HG02759 (cell line): ENCODE measurements around the gene ZC3H4.

Experiments used
- ATAC-seq: cut with Tn5 transposase; IDR thresholded peaks from one replicate; pipeline ENCODE4 v1.9.1; 2021; ENCODE audit warnings: mild to moderate bottlenecking, moderate library complexity; ENCODE audit not compliant: unreplicated experiment

ZC3H4 gene

DNA sequence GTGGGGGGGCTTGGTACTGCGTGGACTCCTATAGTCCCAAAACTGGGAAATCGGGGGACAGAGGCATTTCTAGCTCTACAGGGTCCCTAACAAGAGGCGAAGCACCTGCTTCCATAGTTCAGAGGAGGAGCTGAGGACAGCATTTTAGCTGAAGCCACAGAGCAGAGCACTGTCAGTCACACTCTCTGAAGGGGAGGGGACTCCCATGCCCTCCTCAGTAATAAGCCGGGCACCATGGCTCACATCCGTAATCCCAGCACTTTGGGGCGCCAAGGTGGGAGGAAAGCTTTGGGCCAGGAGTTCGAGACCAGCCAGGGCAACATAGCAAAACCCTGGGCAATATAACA, 90.2 kb downstream of the ZC3H4 start:
- ATAC-seq = no peak

DNA sequence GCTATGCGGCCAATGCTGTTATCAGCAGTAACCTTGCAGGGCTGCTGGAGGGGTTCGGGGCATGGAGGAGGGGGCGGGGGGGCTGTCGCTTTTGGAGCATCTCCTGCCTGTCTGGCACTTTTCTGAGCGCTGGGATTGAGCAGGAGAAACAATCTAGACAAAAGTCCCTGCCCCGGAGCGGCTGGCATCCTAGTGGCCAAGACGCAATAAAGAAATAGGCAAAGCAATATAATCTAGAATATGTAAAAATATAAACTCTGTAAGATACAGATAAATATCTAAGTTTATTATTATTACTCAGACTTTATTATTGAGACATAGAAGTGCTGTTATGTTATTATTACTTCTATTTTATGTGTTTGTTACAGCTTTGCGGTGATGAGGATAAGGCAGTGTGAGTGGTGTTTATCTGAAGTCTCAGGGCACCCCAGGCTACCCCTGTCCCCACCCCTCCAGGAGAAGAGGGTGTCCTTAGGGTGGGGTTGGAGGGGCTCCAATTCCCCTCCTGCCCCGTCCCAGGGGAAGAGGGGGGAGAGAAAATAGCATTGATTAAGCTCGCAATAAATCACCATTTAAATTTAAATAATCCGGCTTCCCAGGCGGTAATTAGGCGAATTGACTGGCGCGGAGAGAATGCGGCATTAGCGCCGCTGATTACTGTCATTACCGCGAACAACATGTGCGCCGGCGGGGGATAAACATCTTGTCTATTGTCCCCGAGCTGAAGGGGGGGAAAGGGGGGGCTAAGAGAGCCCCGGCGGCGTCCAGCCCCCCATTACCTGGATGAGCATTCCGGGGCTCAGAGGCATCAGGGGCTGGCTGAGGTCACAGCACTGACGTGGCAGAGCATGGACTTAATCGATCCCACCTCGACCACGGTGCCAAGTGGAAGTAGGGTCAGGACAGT, 90.8 kb downstream of the ZC3H4 start:
- no peak for ATAC-seq

DNA sequence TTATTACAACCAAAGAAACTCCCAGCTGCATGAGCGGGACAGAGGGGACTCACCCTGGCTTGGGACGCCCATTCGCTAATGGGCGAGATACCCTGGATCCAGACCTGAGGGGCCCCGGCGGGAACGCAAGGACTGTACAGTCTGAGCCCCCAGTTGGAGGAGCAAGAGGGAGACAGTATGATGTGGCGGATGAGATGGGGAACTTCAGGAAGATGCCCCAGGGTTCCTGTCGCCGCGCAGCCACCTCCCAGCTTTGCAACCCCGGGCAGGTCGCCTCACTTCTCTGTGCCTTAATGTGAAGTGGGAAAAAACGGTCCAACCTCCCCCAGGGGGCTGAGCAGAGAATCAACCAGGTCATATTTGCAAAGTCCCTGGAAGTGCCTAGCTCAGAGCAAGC, 91.4 kb downstream of the ZC3H4 start:
- ATAC-seq = no peak

DNA sequence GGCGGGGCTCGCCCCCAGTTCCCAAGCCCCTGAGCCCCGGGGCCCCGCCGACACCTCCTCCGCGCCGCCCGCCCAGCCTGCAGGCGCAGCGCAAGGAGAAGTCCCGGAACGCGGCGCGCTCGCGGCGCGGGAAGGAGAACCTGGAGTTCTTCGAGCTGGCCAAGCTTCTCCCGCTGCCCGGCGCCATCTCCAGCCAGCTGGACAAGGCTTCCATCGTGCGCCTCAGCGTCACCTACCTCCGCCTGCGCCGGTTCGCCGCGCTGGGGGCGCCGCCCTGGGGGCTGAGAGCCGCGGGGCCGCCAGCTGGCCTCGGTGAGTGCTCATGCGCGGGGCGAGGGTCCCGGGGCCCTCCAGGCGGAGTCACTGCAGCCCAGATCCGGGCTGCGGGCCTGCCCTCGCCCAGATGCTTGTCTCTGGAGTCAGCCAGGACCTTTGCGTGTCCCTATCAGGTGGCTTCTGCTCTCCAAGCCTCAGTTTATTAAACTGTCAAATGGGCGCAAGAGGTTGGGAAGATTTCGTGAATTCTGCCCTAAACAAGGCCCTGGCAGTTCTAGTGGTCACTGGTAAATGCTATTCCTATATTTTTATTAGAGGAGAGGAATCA, 91.9 kb downstream of the ZC3H4 start:
- ATAC-seq = no peak

DNA sequence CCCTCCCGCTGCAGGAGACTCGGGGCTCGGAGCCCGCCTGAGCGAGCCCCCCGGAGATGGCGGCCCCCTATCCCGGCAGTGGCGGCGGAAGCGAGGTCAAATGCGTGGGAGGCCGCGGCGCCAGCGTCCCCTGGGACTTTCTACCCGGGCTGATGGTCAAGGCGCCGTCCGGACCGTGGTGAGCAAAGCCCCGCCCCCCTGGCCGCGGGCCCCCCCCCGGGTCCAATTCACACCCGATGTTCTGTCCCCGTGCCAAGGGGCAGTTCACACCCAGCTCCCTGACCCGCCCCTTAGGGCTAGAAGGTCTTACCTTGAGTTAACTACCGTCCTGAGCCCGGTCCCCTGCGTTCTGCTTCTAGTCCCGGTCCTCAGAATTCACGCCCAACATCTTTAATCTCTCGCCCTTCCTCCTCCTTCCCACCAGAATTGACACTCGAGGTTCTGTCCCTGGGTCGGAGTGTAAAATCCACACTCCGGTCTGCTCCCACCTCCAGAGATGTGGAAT, 92.5 kb downstream of the ZC3H4 start:
- no peak for ATAC-seq

DNA sequence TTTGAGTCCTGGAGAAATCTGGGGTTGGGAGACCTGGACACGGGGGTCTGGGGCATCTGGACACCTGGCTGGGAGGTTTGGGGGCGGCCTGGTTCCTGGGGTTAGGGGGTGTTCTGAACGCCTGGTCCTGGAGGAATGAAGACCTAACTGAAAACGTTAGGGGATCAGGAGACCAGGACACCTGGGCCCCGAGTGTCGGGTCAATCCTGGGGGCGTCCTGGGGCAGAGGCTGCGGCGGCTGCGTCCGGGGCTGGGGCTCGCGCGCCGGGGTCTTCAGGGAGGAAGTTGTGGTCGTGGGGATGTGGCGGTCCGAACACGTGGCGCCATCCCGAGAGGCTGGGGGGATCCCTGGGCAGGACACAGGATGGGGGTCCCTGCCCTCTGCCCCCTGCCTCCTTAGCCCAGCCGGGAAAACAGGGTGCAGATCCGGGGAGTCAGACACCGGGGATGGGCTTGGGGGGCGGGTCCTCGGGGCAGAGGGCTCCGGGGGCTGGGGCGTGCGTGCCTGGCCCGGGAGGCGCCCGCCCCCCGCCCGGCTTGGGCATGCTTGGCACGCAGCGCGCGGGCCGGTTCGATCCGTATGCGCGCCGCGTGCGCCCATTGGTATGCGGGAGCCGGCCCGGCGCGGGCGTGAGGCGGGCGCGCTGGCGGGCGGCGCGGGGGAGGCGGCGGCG, 93.3 kb downstream of the ZC3H4 start:
- ATAC-seq = no peak

DNA sequence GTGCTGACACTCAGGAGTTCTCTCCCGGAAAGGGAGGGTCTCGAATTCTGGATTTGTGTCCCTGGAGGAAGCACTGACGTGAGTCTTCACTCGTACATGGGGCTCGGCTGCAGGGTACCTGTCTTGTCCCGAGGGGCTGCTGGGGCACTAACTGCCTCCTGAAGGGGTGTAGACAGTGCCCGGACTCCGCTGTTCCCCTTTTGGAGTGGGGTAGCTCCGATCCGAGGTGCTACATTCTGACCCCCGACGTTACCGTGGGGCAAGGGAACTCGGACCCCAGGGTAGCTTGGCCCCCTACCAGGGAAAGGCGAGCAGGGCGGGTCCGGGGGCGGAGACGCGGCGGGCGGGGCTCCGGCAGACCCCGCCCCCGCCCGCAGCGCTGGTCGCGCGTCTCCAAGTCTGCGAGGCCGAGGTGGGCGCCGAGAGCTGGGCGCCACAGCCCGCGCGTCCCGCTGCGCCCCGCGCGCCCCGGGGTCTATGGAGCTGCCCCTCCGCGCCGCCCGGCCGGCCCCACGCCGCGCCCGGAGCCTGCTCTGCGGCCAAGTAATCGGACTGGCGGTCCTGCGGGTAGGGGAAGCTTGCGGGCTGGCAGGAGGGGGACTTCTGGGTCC, 94.0 kb downstream of the ZC3H4 start, which contains the start of gene NPAS1:
NPAS1 (plus strand) TSS at position 407 of the 611 bp plus-strand sequence. CDS start 1,211 bp downstream, outside the sequence.
- no peak for ATAC-seq

DNA sequence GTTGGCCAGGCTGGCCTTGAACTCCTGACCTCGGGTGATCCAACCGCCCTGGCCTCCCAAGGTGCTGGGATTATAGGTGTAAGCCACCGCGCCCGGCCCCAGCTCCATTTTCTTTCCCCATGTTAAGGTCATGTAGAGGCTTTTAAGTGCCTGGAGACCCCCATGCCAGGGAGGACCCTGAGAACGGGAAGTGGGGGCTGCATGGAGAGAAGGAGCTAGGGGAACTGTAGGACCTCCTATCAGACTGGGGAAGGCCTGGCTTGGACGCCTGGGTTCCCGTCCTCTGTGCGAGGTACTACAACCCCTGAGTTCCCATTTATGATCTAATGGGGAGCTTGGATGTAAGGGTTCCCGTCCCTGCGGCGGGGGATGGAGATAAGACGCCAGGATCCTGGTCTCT, 94.7 kb downstream of the ZC3H4 start:
- ATAC-seq = no peak
